ENCODE results near the gene SLC25A45.

Gene SLC25A45

GRCh38 chr11:65382033-65382803, at the start of gene SLC25A45:
Gene SLC25A45 (minus strand): TSS chr11:65382646. CDS start chr11:65381951, 695 bp downstream.
- DNase-seq (ENCODE audit: low read depth): peak; percentile 99
- peak within 1 kb of the TSS; percentile 56 for H3K4me3 ChIP-seq (ENCODE audit: low read depth, low read length)
- TF ChIP-seq CTCF (IDR thresholded peaks at IDR 0.05; ENCODE audit: low read depth, low read length): peak; percentile 59
- peak; percentile 84 for TF ChIP-seq MYC (IDR thresholded peaks at IDR 0.05; ENCODE audit: low read depth, low read length)
- TF ChIP-seq MAX (IDR thresholded peaks at IDR 0.05; ENCODE audit: low read depth, low read length): peak; percentile 74
- no peak for TF ChIP-seq POLR2A (IDR thresholded peaks at IDR 0.05; ENCODE audit: extremely low read depth, insufficient read length)

- TF ChIP-seq CTCF (IDR thresholded peaks at IDR 0.05; ENCODE audit: low read depth, low read length) (no peak), MYC (IDR thresholded peaks at IDR 0.05; ENCODE audit: low read depth, low read length) (no peak), MAX (IDR thresholded peaks at IDR 0.05; ENCODE audit: low read depth, low read length) (no peak), POLR2A (IDR thresholded peaks at IDR 0.05; ENCODE audit: extremely low read depth, insufficient read length) (no peak)
- no peak overlapping the region for H3K4me3 ChIP-seq (ENCODE audit: low read depth, low read length)
- DNase-seq (ENCODE audit: low read depth): no peak
Observed at GRCh38 chr11:65431451-65432099, 49.1 kb upstream of the SLC25A45 start.

- H3K4me3 ChIP-seq (ENCODE audit: low read depth, low read length): peak overlapping the region; percentile 40
- DNase-seq (ENCODE audit: low read depth): peak; percentile 39
- TF ChIP-seq MYC (IDR thresholded peaks at IDR 0.05; ENCODE audit: low read depth, low read length) (no peak), CTCF (IDR thresholded peaks at IDR 0.05; ENCODE audit: low read depth, low read length) (no peak), MAX (IDR thresholded peaks at IDR 0.05; ENCODE audit: low read depth, low read length) (no peak), POLR2A (IDR thresholded peaks at IDR 0.05; ENCODE audit: extremely low read depth, insufficient read length) (no peak)
Observed at GRCh38 chr11:65430406-65431217, 48.2 kb upstream of the SLC25A45 start.

- DNase-seq (ENCODE audit: low read depth): peak; percentile 89
- peak overlapping the region; percentile 40 for H3K4me3 ChIP-seq (ENCODE audit: low read depth, low read length)
- TF ChIP-seq CTCF (IDR thresholded peaks at IDR 0.05; ENCODE audit: low read depth, low read length): no peak
- TF ChIP-seq POLR2A (IDR thresholded peaks at IDR 0.05; ENCODE audit: extremely low read depth, insufficient read length): no peak
- TF ChIP-seq MAX (IDR thresholded peaks at IDR 0.05; ENCODE audit: low read depth, low read length): peak; percentile 46; the same call in 1 of the 2 replicates
Observed at GRCh38 chr11:65429724-65430405, 47.4 kb upstream of the SLC25A45 start.

GRCh38 chr11:65429068-65429681, 46.7 kb upstream of the SLC25A45 start:
- peak; percentile 60 for DNase-seq (ENCODE audit: low read depth)
- H3K4me3 ChIP-seq (ENCODE audit: low read depth, low read length): peak overlapping the region; percentile 37
- TF ChIP-seq MAX (IDR thresholded peaks at IDR 0.05; ENCODE audit: low read depth, low read length) (0 out of 2 replicates have a peak, but pooled peaks have one; percentile 5), MYC (IDR thresholded peaks at IDR 0.05; ENCODE audit: low read depth, low read length) (no peak), CTCF (IDR thresholded peaks at IDR 0.05; ENCODE audit: low read depth, low read length) (no peak), POLR2A (IDR thresholded peaks at IDR 0.05; ENCODE audit: extremely low read depth, insufficient read length) (peak; percentile 22)

All from NB4 (cell line).